GM18867 (cell line): Measurements from ENCODE around the gene CCDC169.
"Not testable (repeated sequence)": the region's sequence is repeated elsewhere in the genome, so short reads cannot be mapped to it uniquely, and the experiment has no call there.

Experiments used
- ATAC-seq: cut with Tn5 transposase; IDR thresholded peaks from one replicate; pipeline ENCODE4 v1.9.1; 2021; ENCODE audit warnings: mild to moderate bottlenecking, moderate library complexity; ENCODE audit not compliant: unreplicated experiment

CCDC169 gene

GRCh38 chr13:36297366-36298338 lies at the start of gene CCDC169:
TSS of gene CCDC169 (minus strand) at chr13:36297814. CDS start at chr13:36297719, 95 bp downstream.
- peak; percentile 53 for ATAC-seq

GRCh38 chr13:36346222-36347083 lies 48.8 kb upstream of the CCDC169 start, which contains the start of gene SPART:
TSS of gene SPART (minus strand) at chr13:36346394. CDS start at chr13:36335830, 10,564 bp downstream.
- ATAC-seq, result peak; percentile 91

GRCh38 chr13:36345438-36346221 lies 48.0 kb upstream of the CCDC169 start:
- no peak for ATAC-seq

DNA sequence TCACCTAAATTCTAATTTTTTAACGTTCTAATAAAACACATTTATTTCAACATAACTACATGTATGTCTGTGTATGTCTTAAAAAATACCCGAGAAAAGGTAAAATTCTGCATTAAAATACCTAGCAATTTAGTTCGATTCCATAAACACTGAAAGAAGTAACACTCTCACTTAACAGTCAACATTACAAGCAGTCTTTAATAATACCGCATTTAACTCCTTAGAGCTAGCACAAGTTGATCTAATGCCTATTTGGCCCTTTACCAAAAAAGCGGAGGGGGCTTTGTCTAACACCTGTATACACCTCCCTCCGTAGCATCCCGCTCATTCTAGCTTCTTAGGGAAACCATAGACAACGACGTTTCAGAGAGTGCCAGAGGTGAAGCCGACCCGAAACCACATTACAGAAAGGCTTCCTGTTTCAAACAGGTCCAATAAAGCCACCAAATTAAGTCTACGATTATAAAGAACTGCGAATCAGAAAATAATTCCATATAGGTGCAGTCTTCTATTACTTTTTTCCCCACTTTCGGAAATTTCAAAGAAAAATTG lies 47.3 kb upstream of the CCDC169 start:
- ATAC-seq, result no peak

- no peak for ATAC-seq
Measured at GRCh38 chr13:36344173-36344572, 46.6 kb upstream of the CCDC169 start.

GRCh38 chr13:36343766-36344165 lies 46.2 kb upstream of the CCDC169 start:
- no peak for ATAC-seq

DNA sequence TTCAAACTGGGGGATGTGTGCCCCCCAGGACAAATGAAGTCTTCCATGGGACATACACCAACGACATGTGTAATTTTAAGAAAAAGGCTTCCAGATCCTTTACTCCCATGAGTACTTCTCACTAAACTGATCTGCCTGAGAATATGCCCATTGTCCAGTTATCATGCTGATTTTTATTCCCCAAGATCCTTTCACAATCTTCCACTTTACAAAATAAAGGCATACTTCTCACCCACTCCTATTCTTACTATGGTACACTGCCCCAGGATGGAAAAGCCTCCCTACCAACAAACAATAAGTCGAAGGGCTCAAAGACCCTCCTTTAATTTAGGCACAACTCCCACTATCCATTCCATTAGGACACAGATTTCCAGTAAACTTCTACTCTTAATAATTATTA lies 45.1 kb upstream of the CCDC169 start:
- no peak for ATAC-seq

DNA sequence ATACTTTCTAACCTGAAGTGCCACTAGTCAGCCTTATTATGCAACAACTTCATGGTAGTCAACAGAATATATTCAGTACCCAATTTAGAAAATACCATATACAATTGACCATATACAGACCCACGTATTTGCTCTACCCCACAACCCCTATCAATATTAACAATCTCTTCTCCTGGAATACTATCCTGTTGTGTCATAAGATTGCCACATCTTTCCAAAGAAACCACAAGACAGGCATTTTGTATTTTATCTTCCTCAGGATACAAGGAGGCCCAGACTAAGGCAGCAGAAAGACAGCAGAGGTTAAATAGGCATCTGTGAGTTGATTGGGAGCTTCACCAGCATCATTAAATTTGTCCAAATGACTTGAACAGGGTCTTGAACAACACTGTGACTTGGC lies 44.1 kb upstream of the CCDC169 start:
- no peak for ATAC-seq

- no peak for ATAC-seq
Measured at GRCh38 chr13:36339600-36340155, 42.1 kb upstream of the CCDC169 start.

GRCh38 chr13:36337938-36338641 lies 40.5 kb upstream of the CCDC169 start:
- ATAC-seq, result no peak

DNA sequence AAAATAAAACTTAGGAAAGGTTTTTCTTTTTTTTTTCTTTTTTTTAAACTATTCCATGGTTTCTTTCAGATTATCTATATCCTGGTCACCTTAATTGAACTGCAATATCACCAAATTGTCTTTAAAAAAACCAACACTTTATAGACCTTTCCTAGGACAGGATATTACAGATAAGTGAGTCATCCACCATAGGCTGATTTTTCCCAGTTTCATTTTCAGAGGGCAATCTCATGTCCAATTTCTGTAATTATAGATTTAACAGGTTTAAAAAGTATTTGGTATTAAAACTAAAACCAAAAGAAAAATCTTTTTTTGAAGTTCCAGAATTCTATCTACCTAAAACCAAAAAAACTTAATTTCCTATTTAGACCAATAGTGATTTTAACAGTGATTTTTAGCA lies 35.4 kb upstream of the CCDC169 start:
- ATAC-seq, result no peak

DNA sequence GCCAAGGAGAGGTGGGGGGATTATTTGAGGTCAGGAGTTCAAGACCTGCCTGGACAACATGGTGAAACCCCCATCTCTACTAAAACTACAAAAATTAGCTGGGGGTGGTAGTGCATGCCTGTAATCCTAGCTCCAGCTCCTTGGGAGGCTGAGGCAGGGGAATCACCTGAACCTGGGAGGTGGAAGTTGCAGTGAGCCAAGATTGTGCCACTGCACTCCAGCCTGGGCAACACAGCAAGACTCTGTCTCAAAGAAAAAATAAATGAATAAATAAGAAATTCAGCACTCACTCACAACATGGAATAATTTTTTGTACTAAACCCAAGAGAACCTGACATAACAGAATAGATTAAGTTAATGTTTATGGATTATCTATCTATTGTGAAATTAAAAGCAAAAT lies 34.6 kb upstream of the CCDC169 start:
- ATAC-seq, result not testable (repeated sequence)

- no peak for ATAC-seq
Measured at GRCh38 chr13:36331280-36331679, 33.7 kb upstream of the CCDC169 start.

- ATAC-seq, result no peak
Measured at GRCh38 chr13:36329361-36329760, 31.7 kb upstream of the CCDC169 start.

DNA sequence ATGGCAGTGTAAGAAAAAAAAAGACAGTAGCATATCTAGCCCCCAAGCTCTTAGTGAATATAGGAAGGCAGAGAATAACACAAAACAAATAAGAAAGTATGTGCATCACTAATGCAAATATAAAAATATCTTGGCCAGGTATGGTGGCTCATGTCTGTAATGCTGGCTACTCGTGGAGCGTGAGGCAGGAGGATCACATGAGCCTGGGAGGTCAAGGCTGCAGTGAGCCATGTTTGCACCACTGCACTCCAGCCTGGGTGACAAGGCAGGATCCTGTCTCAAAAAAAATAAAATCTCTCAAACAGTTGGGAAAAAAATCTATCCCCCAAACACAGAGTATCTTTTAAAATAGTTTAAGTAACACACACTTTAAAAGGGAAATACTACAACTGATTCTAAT lies 31.2 kb upstream of the CCDC169 start:
- no peak for ATAC-seq

GRCh38 chr13:36325912-36326311 lies 28.3 kb upstream of the CCDC169 start:
- no peak for ATAC-seq

- not testable (repeated sequence) for ATAC-seq
Measured at GRCh38 chr13:36324881-36325280, 27.3 kb upstream of the CCDC169 start.

DNA sequence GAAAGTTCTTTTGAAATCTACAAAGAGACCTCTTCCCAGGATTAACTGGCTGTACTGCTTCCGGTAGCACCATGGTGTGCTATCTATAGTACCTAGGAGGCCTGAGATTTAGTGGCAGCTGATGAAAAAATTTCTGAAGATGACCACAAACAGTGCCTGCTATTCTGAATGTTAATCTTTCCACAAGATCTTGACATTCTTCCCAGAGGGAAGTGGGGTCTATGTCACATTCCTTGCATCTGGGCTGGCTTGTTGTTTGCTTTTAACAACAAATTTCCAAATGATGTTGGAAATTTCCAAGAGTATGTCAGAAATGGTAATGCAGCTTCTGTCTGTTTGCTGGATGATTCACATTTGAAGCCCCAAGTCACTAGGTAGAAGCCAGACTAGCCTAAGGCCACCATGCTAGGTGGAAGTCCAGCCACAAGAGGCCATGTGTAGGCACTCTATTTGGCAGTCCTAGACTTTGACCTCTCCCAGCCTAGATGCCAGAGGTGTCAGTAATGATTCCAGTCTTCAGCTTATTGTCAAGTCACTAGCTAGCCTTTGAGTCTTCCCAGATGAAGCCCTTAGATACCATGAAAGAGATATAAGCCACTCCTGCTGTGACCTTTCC lies 26.4 kb upstream of the CCDC169 start:
- no peak for ATAC-seq

DNA sequence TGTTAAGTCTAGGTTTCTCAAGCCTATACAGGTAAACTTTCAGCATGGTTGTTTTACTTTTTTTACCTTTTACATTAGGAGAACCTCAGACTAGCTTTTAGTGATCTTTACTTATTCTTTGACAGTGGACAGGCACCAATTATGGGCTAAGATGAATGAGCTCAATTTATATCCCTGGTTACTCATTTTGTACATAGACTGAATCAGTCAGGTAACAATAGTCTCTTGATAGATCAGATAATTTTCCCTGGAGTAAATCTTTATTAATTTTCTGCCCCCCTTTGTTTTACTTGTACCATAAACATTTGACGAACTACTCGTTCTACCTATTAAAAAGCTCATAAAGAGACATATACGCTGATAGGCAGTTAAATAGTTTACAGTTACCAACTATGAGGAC lies 25.8 kb upstream of the CCDC169 start:
- no peak for ATAC-seq
